K562 (cell line): Measurements from ENCODE around the gene STK33. TPM values are rescaled to one million over a fixed set of nuclear protein-coding genes. Genes with fewer than 3 reads are reported as not detected.

Experiments used
- ATAC-seq: fragments of 200-7000 bp; cut with Tn5 transposase; 3 replicates; pipeline ENCODE4 v1.9.1; 2020; ENCODE audit warnings: moderate library complexity
- BruUV-seq: library from RNA; stranded (reverse); fragments of 400-500 nt; replicated peaks from 2 replicates; lab custom pipeline; 2021; lab: Mats Ljungman, UMichigan
- CTCF ChIA-PET: fragments of 300-600 bp; formaldehyde crosslinking; extraction: SDS; loops from one replicate; lab custom pipeline; 2021; ENCODE audit warnings: low intra/inter-chr PET ratio; lab: Yijun Ruan, JAX
- POLR2A ChIA-PET: fragments of 300-600, 350-650 bp; sonication (Branson Sonifier 250); formaldehyde crosslinking; extraction: SDS; loops from one replicate; lab custom pipeline; 2021; ENCODE audit warnings: antibody characterized with exemption, inconsistent platforms; lab: Yijun Ruan, JAX
- DNase-seq, 4 experiments: peaks; one replicate each; pipeline versions ENCODE4 v3.0.0 to v3.0.0-alpha.2; 2011 to 2018; ENCODE audit warnings: low spot score in 3 of 4, mixed read lengths in 3 of 4; ENCODE audit errors: extremely low read depth in 1 of 4
- FAIRE-seq: peaks from 2 replicates; lab custom pipeline; 2011; peaks lifted over from hg19 to GRCh38; lab: Jason Lieb, UNC
- H2AFZ ChIP-seq: 2 replicates; pipeline ENCODE4 v1.6.0; 2011; ENCODE audit warnings: low read depth, low read length, control low read depth, inconsistent platforms
- H3K27ac ChIP-seq: fragments of 200-600 bp; 3 replicates; pipeline ENCODE4 v1.8.0; 2011; ENCODE audit warnings: low read depth, mild to moderate bottlenecking, control low read depth, inconsistent platforms, low read length, moderate library complexity, mixed read lengths; ENCODE audit errors: extremely low read depth
- H3K27me3 ChIP-seq, 2 experiments: fragments of 300-600 bp in 1 of 2; 2 replicates in 1 of 2; 3 replicates in 1 of 2; pipeline versions ENCODE4 v1.6.0 to v1.8.0; 2011; ENCODE audit warnings: inconsistent platforms in 2 of 2, low read length in 2 of 2, mild to moderate bottlenecking in 1 of 2, mixed read lengths in 1 of 2, moderate library complexity in 1 of 2; ENCODE audit not compliant: control insufficient read depth in 2 of 2, insufficient read depth in 2 of 2
- H3K36me3 ChIP-seq: fragments of 300-600 bp; 3 replicates; pipeline ENCODE4 v1.8.0; 2011; ENCODE audit warnings: mild to moderate bottlenecking, low read length, inconsistent platforms; ENCODE audit not compliant: control insufficient read depth, insufficient read depth
- H3K4me1 ChIP-seq, 2 experiments: fragments of 200-600 bp in 1 of 2; replicated peaks in 1 of 2; 2 replicates in 1 of 2; 3 replicates in 1 of 2; pipeline versions ENCODE4 v1.5.1 to v1.8.0; 2011; ENCODE audit warnings: inconsistent platforms in 2 of 2, low read length in 2 of 2, mild to moderate bottlenecking in 1 of 2, mixed read lengths in 1 of 2, moderate library complexity in 1 of 2; ENCODE audit not compliant: control insufficient read depth in 2 of 2, insufficient read depth in 2 of 2
- H3K4me2 ChIP-seq: 2 replicates; pipeline ENCODE4 v1.6.1; 2011; ENCODE audit warnings: low read length, control low read depth, inconsistent platforms, mixed read lengths; ENCODE audit not compliant: insufficient read depth
- H3K4me3 ChIP-seq: fragments of 200-600 bp; sonication (generic), shearing (Covaris generic); 2 replicates; pipeline ENCODE4 v1.5.1; 2016; ENCODE audit warnings: control low read depth, inconsistent platforms
- H3K79me2 ChIP-seq: fragments of 200-600 bp; 3 replicates; pipeline ENCODE4 v1.8.0; 2011; ENCODE audit warnings: low read length, inconsistent platforms; ENCODE audit not compliant: control insufficient read depth, insufficient read depth
- H3K9ac ChIP-seq, 2 experiments: 2 replicates each; pipeline versions ENCODE4 v1.6.0 to v1.6.1; 2011; ENCODE audit warnings: low read depth in 2 of 2, low read length in 2 of 2, control low read depth in 1 of 2, inconsistent platforms in 1 of 2, mild to moderate bottlenecking in 1 of 2, mixed read lengths in 1 of 2; ENCODE audit not compliant: insufficient read depth in 1 of 2
- H3K9me1 ChIP-seq: one replicate; pipeline ENCODE4 v1.6.0; 2011; ENCODE audit warnings: inconsistent platforms, mild to moderate bottlenecking, low read length, moderate library complexity; ENCODE audit not compliant: control insufficient read depth, insufficient read depth
- H3K9me3 ChIP-seq: replicated peaks from 2 replicates; pipeline ENCODE4 v1.5.1; 2011; ENCODE audit warnings: low read depth, low read length, inconsistent platforms; ENCODE audit not compliant: control insufficient read depth, insufficient read depth
- H4K20me1 ChIP-seq: replicated peaks from 2 replicates; pipeline ENCODE4 v1.6.1; 2011; ENCODE audit warnings: low read length, inconsistent platforms, mixed read lengths; ENCODE audit not compliant: control insufficient read depth, insufficient read depth
- C11orf30 ChIP-seq: fragments of 450-650 bp; IDR thresholded peaks from 2 replicates; pipeline ENCODE4 v1.6.1; 2016; ENCODE audit warnings: low read depth, mild to moderate bottlenecking
- GTF2A2 ChIP-seq: IDR thresholded peaks from 2 replicates; pipeline ENCODE4 v1.6.1; 2016; ENCODE audit warnings: mild to moderate bottlenecking, missing genetic modification characterization, missing compliant biosample characterization
- HDAC1 ChIP-seq, 2 experiments: fragments of 450-650 bp; IDR thresholded peaks; 2 replicates each; pipeline ENCODE4 v1.6.1; 2016 to 2017; ENCODE audit warnings: inconsistent platforms in 1 of 2, mild to moderate bottlenecking in 1 of 2, moderate library complexity in 1 of 2
- HDAC6 ChIP-seq: IDR thresholded peaks from 2 replicates; pipeline ENCODE4 v1.6.1; 2012; ENCODE audit warnings: low read depth, mild to moderate bottlenecking, control low read depth, inconsistent platforms, low read length, moderate library complexity
- NR1H2 ChIP-seq: sonication (generic); formaldehyde crosslinking; IDR thresholded peaks from 2 replicates; pipeline ENCODE4 v1.4.0; 2020; ENCODE audit warnings: mild to moderate bottlenecking, missing genetic modification reagents
- ZNF239 ChIP-seq: fragments of 250-450 bp; sonication (Bioruptor Pico); IDR thresholded peaks from 2 replicates; pipeline ENCODE4 v1.4.0; 2020; ENCODE audit warnings: mild to moderate bottlenecking
- ZNF707 ChIP-seq: fragments of 250-450 bp; sonication (Bioruptor Pico); conservative IDR thresholded peaks from 2 replicates; pipeline ENCODE4 v1.8.0; 2022; ENCODE audit warnings: inconsistent platforms, mild to moderate bottlenecking, moderate library complexity
- ZNF785 ChIP-seq: fragments of 250-450 bp; sonication (Bioruptor Pico); IDR thresholded peaks from 2 replicates; pipeline ENCODE4 v1.4.0; 2020; ENCODE audit warnings: mild to moderate bottlenecking
- WGBS: fragments of 100-300 bp; shearing (Covaris generic); methylation state at CpG from one replicate; pipeline ENCODE4 v1.1.6; 2016; ENCODE audit warnings: low coverage, mixed read lengths; ENCODE audit not compliant: insufficient coverage; ENCODE audit errors: missing lambda C conversion rate; 5-methylcytosine and 5-hydroxymethylcytosine counted together
- in situ Hi-C: fragments of 300-500 bp; cut with MboI; formaldehyde crosslinking; loops from 4 replicates; pipeline ENCODE4 v1.15.0; 2018; ENCODE audit warnings: inconsistent platforms, mixed read lengths
- intact Hi-C: fragments of 100-400 bp; cut with micrococcal nuclease; formaldehyde crosslinking; loops from 2 replicates; pipeline ENCODE4 v1.14.2; 2022
- polyA plus RNA-seq, 8 experiments: library from polyadenylated mRNA; depleted of rRNA in 4 of 8; stranded (reverse) in 5 of 8; unstranded in 3 of 8; fragments of >200 nt; fragmentation: Nextera tagmentation in 2 of 8; fragmentation: Illumina TruSeq in 1 of 8; extraction: Ambion mirVana in 2 of 8; extraction: Trizol in 1 of 8; gene quantifications; 2 replicates each; pipeline versions ENCODE4 v1.2.1 to v1.2.3, GENCODE V29; 2011 to 2014; ENCODE audit warnings: inconsistent platforms in 1 of 8, missing spikeins in 1 of 8
- total RNA-seq, 7 experiments: library from RNA; depleted of rRNA in 6 of 7; stranded (reverse); fragments of >200 nt in 6 of 7; fragmentation: Illumina TruSeq in 2 of 7; extraction: Trizol in 2 of 7; gene quantifications; 2 replicates each; pipeline versions ENCODE4 v1.2.1 to v1.2.3, GENCODE V29; 2011 to 2021; ENCODE audit warnings: low replicate concordance in 1 of 7
- TF ChIP-seq, protein P1 (sequence below): fragments of 450-650 bp; IDR thresholded peaks from 2 replicates; pipeline ENCODE4 v1.6.1; 2017; ENCODE audit warnings: antibody characterized with exemption

STK33 gene
- total and polyA plus RNA-seq, 9 of the 15 experiments (the other 6 are each of a cell fraction or from before 2014, with no cell fraction given): not detected

GRCh38 chr11:8544807-8545206 lies 49.2 kb downstream of the STK33 start:
- FAIRE-seq (no peak), DNase-seq (no peak), ATAC-seq (no peak)
- intact Hi-C loops (no loop called here), in situ Hi-C loops (no loop called here)
- H4K20me1 ChIP-seq: no peaks in the 10 kb centered on the region
- no peaks in the 10 kb centered on the region for H3K9me1 ChIP-seq
- no peaks in the 10 kb centered on the region; a peak in 1 of 5 replicates for H3K27me3 ChIP-seq
- 4% methylated on average over 1 of the region's 1 CpG for WGBS
- no TSS peak for BruUV-seq
- no peak overlapping the region for H3K4me2 ChIP-seq
- no peak overlapping the region for H3K27ac ChIP-seq
- no peaks in the 10 kb centered on the region for H3K36me3 ChIP-seq
- ChIA-PET POLR2A (interaction anchor here (1.1 kb wide), 1 partner anchor 22 kb away, joined by 3 read pairs; no protein-coding TSS in a partner anchor), CTCF (no interaction called here)
- no peaks in the 10 kb centered on the region for H3K79me2 ChIP-seq
- no peaks in the 10 kb centered on the region for H3K4me1 ChIP-seq
- TF ChIP-seq NR1H2 (CRISPR knock-in tag) (no peak), ZNF239 (no peak), ZNF785 (no peak), HDAC1 (IDR thresholded peaks at IDR 0.05) (no peak), ZNF707 (no peak), HDAC6 (no peak), GTF2A2 (tag) (no peak), C11orf30 (no peak)
- TF ChIP-seq, protein P1, sequence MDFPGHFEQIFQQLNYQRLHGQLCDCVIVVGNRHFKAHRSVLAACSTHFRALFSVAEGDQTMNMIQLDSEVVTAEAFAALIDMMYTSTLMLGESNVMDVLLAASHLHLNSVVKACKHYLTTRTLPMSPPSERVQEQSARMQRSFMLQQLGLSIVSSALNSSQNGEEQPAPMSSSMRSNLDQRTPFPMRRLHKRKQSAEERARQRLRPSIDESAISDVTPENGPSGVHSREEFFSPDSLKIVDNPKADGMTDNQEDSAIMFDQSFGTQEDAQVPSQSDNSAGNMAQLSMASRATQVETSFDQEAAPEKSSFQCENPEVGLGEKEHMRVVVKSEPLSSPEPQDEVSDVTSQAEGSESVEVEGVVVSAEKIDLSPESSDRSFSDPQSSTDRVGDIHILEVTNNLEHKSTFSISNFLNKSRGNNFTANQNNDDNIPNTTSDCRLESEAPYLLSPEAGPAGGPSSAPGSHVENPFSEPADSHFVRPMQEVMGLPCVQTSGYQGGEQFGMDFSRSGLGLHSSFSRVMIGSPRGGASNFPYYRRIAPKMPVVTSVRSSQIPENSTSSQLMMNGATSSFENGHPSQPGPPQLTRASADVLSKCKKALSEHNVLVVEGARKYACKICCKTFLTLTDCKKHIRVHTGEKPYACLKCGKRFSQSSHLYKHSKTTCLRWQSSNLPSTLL: no peak
- no peak overlapping the region for H3K9ac ChIP-seq
- H3K4me3 ChIP-seq: no peak overlapping the region
- H2AFZ ChIP-seq: no peak overlapping the region
- H3K9me3 ChIP-seq: no peaks in the 10 kb centered on the region
